ENCODE measurements around the gene SYT8.

DNA sequence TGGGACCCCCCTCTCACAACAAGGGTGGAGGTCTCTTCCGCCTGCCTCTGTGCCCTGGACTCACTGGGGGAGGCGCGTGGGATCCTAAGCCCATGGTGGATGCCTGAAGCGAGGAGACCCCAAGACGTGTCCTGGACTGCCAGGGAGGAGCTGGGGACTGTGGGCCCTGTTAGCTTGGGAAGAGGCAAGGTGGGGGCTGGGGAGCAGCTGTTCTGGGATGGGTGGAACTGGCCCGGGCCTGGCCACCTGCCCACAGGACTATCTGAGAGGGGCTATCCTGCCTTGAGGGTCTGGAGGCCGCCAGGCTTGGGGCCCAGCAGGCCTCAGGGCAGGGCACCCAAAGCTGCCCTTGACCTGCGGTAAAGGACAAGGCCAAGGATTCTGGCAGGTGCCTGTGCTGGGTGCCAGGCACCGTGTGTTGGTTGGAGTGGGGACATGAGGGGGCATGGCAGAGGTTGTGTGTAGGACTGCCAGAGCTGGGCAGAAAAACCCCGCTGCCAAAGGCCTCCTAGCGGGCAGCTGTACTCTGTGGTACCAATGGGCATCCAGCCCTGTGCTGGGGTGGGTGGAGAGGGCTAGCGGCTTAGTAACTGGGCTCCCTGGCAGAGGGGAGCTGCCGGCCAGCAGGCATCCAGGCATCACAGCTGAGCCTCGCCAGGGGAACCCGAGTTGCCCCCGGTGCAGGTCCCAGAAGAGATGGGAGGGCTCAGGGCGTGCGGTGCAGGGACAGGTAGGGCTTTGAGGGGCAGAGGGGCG lies 18.8 kb downstream of the SYT8 start:
- TF ChIP-seq CTCF (IDR thresholded peaks at IDR 0.05; ENCODE audit: insufficient read depth, low read length) = no peak
- TF ChIP-seq GABPA (IDR thresholded peaks at IDR 0.05; ENCODE audit: low read depth) = no peak
- TF ChIP-seq REST (IDR thresholded peaks at IDR 0.05; ENCODE audit: insufficient replicate concordance, low read depth) = no peak
- no peak for TF ChIP-seq POLR2AphosphoS5 (IDR thresholded peaks at IDR 0.05; ENCODE audit: low read depth)

Data from HL-60 (cell line).